ENCODE measurements around the gene SSBP4.

The SSBP4 gene

DNA sequence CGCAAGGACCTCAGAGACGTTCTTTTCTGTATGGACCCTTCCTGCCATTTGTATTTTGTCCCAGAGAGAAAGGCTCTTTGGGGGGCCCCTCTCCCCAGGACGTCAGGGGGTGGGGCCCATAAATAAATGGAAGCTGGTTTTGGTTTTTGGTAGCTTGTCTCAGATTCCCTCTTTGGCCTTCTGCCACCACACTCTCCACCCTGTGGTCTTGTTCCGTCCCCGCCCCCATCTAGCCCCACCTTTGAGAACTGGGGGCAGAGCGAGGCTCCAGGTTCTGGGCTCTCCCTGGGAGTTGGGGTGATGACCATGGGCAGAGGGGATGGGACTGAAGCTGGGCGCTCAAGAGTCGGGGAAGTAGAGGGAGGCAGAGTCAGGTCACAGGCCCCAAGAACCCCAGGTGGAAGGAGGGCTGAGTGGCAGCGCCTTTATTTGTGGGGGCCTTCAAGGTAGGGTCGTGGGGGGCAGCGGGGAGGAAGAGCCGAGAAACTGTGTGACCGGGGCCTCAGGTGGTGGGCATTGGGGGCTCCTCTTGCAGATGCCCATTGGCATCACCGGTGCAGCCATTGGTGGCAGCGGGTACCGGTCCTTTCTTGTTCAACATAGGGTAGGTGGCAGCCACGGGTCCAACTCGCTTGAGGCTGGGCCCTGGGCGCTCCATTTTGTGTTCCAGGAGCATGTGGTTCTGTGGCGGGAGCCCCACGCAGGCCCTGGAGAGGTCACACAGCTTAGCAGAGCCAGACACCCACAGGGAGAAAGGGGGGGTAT, 15.4 kb downstream of the SSBP4 start:
- DNase-seq, result no peak

DNA sequence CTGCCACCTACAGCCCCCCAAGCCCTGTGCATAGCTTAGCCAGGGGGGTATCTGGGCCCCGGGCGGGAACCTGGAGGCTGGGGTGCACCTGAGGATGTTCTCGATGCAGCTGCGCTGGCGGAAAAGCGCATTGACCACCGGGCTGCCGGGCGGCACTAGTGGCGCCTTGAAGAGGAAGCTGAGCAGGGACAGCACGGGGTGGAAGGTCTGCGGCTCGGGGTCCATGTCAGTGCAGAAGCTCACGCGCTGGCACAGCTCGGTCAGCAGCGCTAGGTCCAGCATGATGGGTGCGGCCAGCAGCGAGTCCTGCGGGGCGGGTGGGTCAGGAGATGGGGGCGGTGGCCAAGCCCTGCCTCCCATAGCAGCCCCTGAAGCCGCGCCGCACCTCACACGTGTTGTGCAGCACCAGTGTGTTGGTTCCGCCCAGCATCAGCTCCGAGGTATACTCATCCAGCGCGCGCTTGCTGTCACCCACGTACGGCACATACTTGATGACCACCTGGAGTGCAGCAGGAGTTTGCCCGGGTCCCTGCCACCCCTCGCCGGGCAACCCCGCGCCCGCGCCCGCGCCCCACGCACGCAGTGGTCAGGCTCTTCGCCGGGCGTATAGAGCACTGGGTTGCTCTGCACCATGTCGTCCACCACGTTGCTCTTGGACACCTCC, 16.1 kb downstream of the SSBP4 start:
- DNase-seq, result no peak

DNA sequence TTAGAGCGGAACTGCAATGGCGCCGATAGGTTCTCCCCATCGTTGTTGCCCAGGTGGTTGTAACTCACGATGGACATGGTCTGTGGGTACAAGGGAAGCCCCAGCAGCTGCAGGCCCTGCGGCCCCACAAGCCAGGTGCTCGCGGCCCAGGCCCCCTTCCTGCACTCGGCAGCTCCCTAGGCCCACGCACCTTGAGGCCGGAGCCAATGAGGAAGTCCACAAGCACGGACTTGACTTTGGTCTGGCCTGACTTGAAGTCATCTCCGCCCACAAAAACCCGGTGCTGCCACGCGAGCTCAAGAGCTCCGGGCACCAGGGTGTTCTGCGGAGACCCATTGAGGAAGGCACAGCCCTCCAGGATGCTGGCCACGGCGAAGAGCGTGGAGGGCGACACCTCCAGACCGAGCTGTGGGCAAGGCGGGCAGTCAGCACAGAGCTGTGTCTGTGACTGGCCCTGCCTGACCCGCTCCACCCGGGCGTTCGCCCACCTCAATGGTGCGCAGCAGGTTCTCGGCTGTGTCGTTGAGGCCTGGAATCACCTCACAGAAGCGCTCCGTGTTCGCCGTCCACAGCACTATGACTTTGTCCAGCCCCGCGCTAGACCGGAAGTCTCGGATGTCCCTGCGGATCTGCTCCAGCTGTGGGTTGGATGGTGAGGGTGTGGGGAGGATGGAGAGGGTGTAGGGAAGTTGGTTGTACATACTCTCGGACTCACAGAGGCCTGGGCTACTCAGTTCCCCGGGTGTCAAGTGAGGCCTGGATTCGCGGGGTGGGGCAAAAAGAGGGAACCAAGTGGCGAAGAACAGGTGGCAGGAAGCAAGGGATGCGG, 16.9 kb downstream of the SSBP4 start:
- DNase-seq, result no peak

DNA sequence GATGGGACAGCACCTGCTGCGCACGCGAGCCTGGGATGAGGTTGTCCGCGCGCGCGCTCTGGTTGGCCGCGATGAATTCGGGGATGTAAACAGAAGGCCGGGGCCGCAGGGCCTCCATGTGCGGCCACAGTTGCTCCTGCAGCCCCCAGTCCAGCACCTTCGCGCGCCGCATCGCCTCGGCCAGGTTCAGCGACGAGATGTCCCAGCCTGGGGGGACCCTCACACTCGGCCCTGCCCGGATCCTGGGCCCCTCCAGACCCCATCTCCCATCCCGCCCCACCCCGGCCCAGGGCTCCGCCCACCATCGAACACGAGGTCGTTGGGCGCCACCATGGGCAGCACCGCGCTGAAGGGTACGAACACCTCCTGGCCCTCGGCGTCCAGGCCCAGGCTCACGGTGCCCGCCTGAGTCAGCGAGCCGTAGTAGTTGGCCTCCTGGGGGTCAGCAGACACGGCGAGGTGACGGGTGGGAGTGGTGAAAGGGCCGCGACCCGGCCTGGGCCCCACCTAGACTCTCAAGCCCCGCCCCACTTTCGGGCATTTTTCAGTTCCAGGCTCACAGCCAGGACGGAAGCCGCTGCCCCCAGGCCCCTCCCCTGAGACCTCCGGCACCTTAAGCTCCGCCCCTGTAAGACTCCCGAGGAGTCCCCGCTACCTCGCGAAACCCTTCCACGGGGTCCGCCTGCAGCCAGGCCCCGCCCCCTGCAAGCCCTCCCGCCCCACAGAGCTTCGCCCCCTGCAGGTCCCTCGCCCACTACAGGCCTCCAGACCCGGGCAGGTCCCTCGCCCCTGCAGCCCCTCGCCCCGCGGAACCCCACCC, 17.7 kb downstream of the SSBP4 start:
- DNase-seq, result peak; percentile 86

DNA sequence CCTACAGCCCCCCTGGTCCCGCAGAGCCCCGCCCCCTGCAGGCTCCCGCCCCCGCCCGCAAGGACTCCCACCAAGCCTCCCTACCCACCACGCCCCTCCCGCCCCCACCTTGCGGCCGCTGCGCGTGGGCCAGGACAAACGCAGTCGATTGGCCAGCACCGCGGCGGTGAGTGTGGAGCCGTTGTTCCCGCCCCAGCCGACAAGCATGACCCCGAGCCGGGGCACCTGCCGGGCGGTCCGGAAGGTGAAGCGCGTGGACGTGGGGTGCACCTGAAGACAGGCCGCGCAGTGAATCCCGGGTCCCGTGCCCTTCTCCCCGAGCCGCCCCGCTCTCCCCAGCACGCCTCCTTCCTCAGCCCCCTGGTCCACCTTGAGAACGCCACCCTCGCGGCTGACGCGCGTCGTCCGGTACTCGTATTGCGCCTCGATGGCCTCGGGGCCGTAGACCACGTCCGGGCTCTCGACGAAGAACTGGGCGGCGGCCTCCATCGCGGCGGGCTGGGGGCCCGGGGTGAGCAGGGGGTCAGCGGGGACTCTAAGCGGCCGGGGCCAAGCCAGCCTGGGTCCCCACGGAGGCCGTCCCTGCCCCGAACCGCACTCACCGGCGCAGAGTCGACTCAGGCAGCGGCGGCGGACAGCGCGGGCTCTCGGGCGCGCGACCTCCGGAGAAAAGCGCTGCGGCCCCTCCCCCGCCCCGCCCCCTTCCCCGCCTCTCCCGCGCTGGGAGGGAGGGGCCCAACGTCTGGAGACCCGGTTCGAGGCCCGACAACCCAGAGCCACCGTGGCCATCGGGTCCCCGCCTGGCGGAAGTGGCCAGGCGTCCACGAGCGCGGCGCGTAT, 18.5 kb downstream of the SSBP4 start, which contains the start of gene ISYNA1:
ISYNA1 (minus strand) TSS at position 643 of the 840 bp plus-strand sequence; CDS start at position 489, 154 bp downstream.
- DNase-seq, result peak; percentile 63

DNA sequence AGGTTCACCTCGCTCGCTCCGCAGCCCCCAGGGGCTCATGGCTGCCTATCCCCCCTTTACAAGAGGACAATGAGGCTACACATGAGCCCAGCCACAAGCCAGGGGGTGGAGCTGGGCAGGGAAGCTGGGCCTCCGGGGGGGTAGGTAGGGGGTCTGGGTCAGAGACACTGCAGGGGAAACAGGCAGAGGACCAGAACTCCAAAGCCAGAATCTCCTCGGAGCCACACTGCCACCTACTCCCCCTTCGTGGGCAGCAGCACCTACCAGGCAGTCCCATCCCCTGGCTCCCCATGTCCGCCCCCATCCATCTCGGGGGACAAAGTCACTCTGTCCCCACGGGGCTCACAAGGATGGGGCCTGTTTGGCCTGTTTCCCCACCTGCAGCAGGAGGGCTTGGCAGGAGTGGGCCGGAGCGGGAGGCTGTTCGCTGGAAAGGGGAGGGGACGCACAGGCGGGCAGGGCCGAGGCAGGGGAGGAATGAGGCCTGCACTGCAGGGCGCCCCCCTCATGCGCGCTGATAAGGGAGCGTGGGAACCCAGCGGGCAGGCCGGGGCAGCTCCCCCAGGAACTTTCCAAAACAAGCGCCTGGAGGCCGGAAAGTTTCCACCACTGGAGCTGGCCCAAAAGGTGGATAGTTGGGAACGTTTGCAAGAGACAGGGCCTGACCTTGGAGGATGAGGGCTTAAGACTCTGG, 19.3 kb downstream of the SSBP4 start:
- DNase-seq, result no peak

DNA sequence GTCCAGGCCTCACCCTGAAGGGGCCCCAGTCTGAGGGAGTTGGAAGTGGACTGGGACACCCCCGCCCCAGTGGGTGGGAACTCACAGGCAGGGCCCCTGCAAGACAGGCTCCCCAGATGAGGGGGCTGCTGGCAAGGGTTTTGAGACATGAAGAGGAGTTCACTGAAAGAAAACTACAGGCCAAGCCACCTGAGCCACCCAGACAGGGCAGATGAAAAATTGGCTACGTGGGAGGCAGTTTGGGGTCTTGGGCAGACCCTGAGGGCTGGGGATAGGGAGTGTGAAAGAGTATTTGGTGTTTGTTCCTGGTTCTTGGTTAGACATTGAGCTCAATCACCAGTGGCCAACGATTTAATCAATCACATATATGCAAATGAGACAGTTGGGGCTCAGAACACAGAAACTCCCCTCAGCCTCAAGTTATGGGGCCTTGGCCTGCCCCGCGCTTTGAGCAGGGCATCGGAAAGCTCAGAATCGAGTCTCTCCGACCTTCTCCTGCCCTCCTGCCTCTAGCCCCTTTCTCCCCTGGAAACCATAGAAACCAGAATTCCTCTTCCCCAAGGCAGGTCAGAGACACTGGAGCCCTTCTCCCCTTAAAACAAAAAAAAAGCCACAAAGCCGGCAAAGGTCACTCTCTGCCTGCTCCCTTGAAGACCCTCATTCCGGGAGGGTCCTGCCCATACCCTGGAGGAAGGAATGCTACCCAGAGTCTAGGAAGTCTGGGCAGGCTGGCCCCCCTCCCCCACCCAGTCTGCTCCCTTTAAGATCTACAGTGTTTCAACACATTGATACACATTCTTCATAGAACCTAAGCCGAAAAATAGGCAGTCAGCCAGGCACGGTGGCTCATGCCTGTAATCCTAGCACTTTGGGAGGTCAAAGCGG, 20.1 kb downstream of the SSBP4 start:
- DNase-seq, result no peak

DNA sequence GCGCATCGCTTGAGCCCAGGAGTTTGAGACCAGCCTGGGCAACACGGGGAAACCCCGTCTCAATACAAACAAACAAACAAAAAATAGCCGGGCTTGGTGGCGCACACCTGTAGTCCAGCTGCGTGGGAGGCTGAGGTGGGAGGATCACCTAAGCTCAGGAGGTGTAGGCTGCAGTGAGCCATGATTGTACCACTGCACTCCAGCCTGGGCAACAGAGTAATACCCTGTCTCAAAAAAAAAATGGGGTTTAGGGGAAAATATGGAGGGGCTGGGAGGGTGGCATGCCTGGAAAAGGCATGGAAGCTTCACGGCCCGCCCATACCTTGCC, 20.7 kb downstream of the SSBP4 start:
- DNase-seq, result no peak

DNA sequence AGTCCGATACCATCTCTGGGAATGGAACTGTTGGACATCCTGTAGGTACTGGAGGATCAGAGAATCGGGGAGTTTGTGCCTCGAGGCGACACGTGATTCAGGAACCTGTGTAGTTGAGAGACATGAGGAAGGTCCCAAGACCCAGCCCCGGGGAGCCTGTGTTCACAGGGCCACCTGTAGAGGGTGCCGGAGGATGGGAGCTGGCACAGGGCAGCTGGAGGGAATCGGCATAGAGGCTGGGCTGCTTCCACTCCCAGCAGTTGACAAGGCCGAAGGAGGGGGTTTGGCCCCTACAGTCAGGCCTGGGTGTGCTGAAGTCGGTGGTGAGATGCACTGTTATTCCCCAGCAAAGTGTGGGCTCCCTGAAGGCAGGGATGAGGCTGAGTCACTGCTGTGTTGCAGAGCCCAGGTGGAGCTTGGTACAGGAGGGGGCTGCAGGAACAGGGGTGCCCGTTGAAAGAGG, 21.2 kb downstream of the SSBP4 start:
- peak; percentile 48 for DNase-seq

DNA sequence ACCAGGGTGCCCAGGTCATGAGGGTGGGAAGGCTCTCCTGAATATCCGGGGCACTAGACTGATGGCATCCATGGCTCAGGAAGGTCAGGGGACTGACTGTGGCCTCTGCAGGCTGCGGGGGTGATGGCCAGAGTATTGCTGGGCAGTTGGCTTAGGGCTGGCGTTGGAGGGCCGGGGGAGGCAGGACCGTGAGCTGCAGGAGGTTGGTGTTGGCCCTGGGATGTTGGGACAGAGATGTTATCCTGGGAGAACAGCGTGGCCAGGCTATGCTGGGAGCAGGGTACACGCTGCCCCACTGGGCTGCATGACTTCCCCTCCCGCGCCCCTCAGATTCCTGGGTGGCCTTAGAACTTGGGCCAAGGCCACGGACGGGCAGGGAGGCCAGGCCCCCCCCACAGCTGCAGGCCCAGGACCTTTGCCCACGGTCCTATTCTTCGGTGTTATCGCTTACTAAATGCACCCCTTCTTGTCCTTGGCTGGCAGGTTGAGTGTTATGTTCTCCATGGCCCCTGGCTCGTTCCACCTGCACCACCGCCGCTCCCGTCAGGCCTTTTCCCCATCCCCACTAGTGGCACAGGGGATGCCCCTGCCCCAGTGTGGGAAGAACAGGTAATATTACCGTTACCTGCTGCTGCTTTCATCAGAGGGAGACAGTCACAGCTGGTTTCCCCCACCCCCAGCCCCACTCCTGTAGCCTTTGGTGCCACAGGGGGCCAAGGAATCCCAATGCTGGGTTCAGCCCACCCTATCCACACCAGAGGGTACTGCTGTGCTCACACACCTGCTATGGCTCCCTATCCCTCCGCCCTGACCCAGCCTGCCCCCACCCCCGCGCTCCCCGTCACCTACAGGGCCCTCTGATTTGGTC, 22.0 kb downstream of the SSBP4 start:
- no peak for DNase-seq

DNA sequence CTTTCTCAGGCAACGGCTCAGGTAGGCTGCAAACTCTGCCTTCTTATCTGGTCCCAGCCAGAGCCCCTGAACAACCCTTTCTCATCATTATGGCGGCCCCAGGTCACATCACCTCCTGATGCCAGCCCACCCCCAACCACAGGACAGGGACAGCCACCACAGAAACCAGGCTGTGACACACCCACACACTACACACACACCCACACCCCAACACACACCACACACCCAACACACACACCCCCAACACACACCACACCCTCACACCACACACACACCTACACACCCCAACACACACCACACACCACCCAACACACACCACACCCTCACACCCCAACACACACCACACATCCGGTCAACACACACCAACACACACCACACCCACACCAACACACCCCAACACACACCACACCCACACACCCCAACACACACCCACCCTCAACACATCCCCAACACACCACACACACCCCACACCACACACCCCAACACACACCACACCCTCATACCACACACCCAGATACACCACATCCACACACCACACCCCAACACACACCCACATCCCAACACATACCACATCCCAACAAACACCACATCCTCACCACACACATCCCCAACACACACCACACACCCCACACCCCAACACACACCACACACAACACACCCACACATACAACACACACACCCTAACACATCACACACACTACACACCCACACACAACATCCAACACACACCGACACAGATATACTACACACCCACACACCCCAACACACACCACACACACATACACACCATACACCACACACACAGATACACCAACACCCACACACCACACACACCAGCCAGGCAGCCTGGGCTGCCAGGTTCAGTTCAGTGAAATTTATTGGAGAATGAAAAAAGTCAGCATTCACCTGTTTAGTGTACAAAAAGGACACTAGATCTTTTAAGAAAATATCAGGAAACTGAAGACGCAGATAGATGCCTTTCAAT, 22.9 kb downstream of the SSBP4 start:
- DNase-seq, result no peak

DNA sequence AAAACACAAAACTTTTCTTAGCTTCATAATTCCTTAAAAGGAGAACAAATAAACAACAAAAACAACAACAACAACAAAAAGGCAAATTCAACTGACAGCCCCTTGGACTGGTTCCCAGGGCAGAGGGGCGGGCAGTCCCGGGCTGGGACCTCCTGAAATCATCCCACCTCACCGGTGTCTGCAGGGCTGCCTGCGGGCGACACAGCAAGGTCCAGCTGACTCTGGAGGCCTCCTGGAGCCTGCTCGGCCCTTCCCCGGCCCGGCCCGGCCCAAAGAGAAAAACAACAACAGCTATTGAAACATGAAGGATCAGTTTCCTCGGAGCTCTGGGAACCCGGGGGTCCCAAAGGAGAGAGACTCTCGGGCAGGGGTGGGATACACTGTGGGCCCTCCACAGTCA, 23.7 kb downstream of the SSBP4 start:
- no peak for DNase-seq

DNA sequence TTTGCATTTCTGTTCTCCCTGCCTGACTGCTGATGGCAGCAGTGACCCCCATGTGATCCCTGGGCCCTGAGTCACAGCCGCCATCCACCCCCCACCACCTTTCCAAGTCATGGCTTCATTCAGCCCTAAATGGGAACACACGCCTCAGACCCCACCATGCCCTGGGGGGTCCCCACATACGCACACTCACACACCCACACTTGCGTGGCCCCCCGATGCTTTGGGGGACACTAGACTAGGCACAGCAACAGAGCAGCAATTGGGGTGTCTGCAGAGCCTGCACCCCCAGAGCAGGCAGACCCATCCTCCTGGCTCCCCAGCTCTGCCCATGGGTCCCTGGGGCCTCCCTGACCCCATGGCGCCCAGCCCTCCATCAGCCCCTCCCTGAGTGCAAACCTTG, 24.2 kb downstream of the SSBP4 start:
- no peak for DNase-seq

DNA sequence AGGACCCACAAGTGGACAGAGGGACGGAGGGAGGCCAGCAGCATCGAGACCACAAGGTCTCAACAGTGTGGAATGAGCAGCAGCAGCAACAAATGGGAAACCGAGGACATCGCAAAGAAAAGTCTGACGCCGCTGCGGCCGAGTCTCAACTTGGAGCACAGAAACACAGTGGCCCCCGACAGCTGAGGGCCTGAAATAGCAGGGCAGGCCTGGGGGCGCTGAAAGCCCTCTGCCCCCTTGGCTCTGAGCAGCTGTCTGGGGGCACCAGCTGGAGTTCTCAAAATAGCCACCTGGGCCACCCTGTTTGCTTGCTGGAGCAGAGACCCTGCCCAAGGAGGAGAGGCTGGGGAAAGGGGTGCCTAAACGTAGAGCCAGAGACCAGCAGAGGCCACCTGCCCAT, 24.6 kb downstream of the SSBP4 start:
- no peak for DNase-seq

DNA sequence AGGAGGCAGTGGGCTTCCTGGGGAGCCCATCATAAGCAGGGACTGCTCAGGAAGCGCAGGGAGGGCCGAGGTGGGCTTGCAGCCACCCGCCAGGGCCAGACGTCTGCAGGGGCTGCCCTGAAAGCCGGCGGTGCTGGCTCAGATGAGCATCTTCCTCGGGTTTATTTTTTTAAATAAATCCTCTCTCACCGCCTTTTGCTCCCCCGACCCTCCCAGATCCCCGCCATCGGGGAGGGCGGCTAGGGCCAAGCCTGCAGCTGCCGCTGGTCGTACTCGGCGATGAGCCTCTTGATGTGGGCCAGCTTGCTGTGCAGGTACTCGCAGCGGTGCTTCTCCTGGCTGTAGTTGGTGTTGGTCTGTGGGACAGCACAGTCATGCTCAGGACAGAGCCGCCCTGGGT, 25.3 kb downstream of the SSBP4 start:
- no peak for DNase-seq

DNA sequence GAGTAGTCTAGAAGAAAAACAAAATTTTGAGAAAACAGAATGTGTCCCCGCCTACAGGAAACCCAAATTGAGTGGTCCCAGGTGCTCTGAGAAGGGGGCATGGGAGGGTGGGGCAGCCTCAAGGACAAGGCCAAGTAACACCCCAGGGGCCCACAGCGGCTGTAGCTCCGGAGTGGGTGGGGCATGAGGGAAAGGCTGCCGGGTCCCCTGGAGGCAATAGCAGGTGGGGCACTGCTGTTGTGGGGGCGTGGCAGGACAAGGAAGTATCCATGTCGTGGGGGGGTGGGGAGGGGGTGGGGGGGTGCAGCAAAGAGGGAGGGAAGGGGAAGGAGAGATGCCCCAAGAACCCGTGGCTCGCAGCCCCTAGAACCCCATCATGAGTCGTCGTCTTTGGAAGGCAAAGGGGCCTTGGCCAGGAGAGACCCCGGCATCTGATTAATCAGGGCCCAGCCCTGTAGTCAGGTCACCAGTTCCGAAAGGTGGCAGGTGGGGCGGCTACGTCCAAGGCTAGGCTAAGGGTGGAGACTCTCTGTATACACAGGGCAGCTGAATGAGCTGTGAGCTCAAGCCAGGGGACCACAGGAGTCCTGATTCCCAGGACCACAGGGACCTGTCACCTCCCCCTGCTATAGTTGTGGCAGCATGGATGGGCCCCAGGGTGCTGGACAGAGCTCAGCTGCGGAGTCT, 26.2 kb downstream of the SSBP4 start:
- DNase-seq, result no peak

DNA sequence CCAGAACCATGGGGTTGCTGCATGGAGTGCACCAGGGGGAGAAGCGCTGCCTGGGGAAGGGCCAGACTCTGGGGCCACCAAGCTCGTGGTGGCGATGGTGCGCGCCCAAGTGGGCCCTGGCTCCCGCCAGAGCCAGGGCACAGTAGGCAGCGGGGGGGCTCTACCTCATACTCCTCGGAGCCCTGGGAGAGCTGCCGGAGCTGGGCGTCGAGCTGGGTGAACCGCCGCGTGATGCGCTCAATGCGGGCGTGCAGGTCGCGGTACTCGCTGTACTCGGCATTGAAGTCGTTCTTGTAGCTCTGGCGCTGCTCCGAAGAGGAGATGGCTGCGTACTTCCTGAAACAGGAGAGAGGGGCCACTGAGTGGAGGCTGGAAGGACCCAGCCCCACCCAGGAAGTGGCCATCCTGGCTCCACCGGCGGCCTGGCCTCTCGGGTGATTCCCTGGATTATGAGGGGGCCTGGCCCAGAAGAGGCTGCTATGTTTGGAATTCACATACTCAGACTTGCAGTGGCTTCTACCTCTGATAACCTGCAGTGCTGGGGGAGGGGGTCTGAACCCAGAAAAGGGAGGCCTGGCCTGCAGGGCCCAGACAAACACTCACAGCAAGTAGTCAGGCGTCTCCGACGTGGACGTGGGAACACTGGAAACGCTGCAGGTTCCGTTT, 27.1 kb downstream of the SSBP4 start:
- DNase-seq, result no peak

Data from RPMI8226 (cell line).